Measurements from ENCODE around the gene BARX1. TPM values are rescaled to one million over a fixed set of nuclear protein-coding genes. Genes with fewer than 3 reads are reported as not detected.

The BARX1 gene
- total and polyA plus RNA-seq, 9 donors = 0.07 TPM; not detected in 8

- no peaks in the 10 kb centered on the region for H3K27me3 ChIP-seq
These were observed 8.8 kb downstream of the BARX1 start for GRCh38 chr9:93946338-93946712.

GRCh38 chr9:93945400-93946337 is 9.5 kb downstream of the BARX1 start:
- Histone ChIP-seq H3K9me3 (no peaks in the 10 kb centered on the region), H3K27ac (no peak overlapping the region), H3K27me3 (no peaks in the 10 kb centered on the region), H3K36me3 (no peaks in the 10 kb centered on the region), H3K4me3 (no peak overlapping the region), H3K4me1 (ENCODE audit: insufficient read depth) (peaks cover 1% of the 10 kb centered on the region)
- intact Hi-C loops (cut with DNase I) = no loop called here
- DNase-seq = no peak
- TF ChIP-seq EP300 (IDR thresholded peaks at IDR 0.05) = no peak
- no peak for TF ChIP-seq CTCF (IDR thresholded peaks at IDR 0.05)
- no peak for TF ChIP-seq POLR2A (IDR thresholded peaks at IDR 0.05)
- WGBS, 3 donors = 1 to 2% (median 2%) methylated on average over 42 to 50 of the region's 50 CpGs

More at GRCh38 chr9:93946338-93946712, 8.8 kb downstream of the BARX1 start:
- Histone ChIP-seq H3K36me3 (no peaks in the 10 kb centered on the region), H3K9me3 (no peaks in the 10 kb centered on the region), H3K4me1 (ENCODE audit: insufficient read depth) (peaks cover 3% of the 10 kb centered on the region), H3K27ac (no peak overlapping the region), H3K4me3 (no peak overlapping the region)
- DNase-seq = no peak
- WGBS, 3 donors = 5 to 11% (median 7%) methylated on average over 5 of the region's 5 CpGs
- TF ChIP-seq POLR2A (IDR thresholded peaks at IDR 0.05) (no peak), EP300 (IDR thresholded peaks at IDR 0.05) (no peak), CTCF (IDR thresholded peaks at IDR 0.05) (no peak)
- intact Hi-C loops (cut with DNase I) = no loop called here

- Histone ChIP-seq H3K4me1 (ENCODE audit: insufficient read depth) (no peaks in the 10 kb centered on the region), H3K4me3 (no peak overlapping the region), H3K9me3 (no peaks in the 10 kb centered on the region), H3K27ac (no peak overlapping the region), H3K36me3 (no peaks in the 10 kb centered on the region), H3K27me3 (no peaks in the 10 kb centered on the region)
- 63 to 71% (median 69%) methylated on average over 4 of the region's 4 CpGs for WGBS, 3 donors
- DNase-seq = no peak
- intact Hi-C loops (cut with DNase I) = no loop called here
- TF ChIP-seq POLR2A (IDR thresholded peaks at IDR 0.05) = no peak
- no peak for TF ChIP-seq CTCF (IDR thresholded peaks at IDR 0.05)
- TF ChIP-seq EP300 (IDR thresholded peaks at IDR 0.05) = no peak
These were observed 11.1 kb downstream of the BARX1 start for GRCh38 chr9:93944011-93944410.

- H3K4me1 ChIP-seq (ENCODE audit: insufficient read depth) = no peaks in the 10 kb centered on the region
- DNase-seq = no peak
- no peak overlapping the region for H3K4me3 ChIP-seq
- 61 to 72% (median 65%) methylated on average over 7 of the region's 7 CpGs for WGBS, 3 donors
- H3K27me3 ChIP-seq = no peaks in the 10 kb centered on the region
- H3K36me3 ChIP-seq = no peaks in the 10 kb centered on the region
- H3K9me3 ChIP-seq = no peaks in the 10 kb centered on the region
- TF ChIP-seq CTCF (IDR thresholded peaks at IDR 0.05) (no peak), POLR2A (IDR thresholded peaks at IDR 0.05) (no peak), EP300 (IDR thresholded peaks at IDR 0.05) (no peak)
- no peak overlapping the region for H3K27ac ChIP-seq
- intact Hi-C loops (cut with DNase I) = no loop called here
These were observed 13.0 kb downstream of the BARX1 start for GRCh38 chr9:93942161-93942560.

All from ovary (tissue), 9 donors.